IMR-90 (cell line): ENCODE results near the gene GAD2. TPM values are rescaled to one million over a fixed set of nuclear protein-coding genes. Genes with fewer than 3 reads are reported as not detected.

Source experiments
- ATAC-seq: fragments of 200-7000 bp; cut with Tn5 transposase; 2 replicates; pipeline ENCODE4 v1.9.1; 2020; ENCODE audit warnings: low read depth, mild to moderate bottlenecking, moderate library complexity
- BruUV-seq: library from RNA; stranded (reverse); fragments of 400-500 nt; replicated peaks from 2 replicates; lab custom pipeline; 2021; lab: Mats Ljungman, UMichigan
- CTCF ChIA-PET: fragments of 300-600 bp; formaldehyde crosslinking; extraction: SDS; loops from one replicate; lab custom pipeline; 2021; ENCODE audit warnings: antibody characterized with exemption; lab: Yijun Ruan, JAX
- POLR2A ChIA-PET: fragments of 300-600 bp; sonication (Branson Sonifier 250); formaldehyde crosslinking; loops from one replicate; lab custom pipeline; 2022; ENCODE audit warnings: antibody characterized with exemption; ENCODE audit not compliant: unreplicated experiment; lab: Charles Lee
- DNase-seq: peaks from one replicate; pipeline ENCODE4 v3.0.0; 2013
- H2AFZ ChIP-seq: replicated peaks from 2 replicates; pipeline ENCODE3; 2013; ENCODE audit warnings: low read length, mild to moderate bottlenecking; ENCODE audit not compliant: poor library complexity
- H2AK5ac ChIP-seq: 2 replicates; pipeline ENCODE4 v1.6.1; 2013; ENCODE audit warnings: low read depth, low read length, inconsistent platforms
- H2AK9ac ChIP-seq: replicated peaks from 2 replicates; pipeline ENCODE3; 2013; ENCODE audit warnings: mild to moderate bottlenecking, low read depth, low read length, moderate library complexity; ENCODE audit not compliant: poor library complexity
- H2BK120ac ChIP-seq: 2 replicates; pipeline ENCODE4 v1.6.1; 2013; ENCODE audit warnings: low read depth, low read length, inconsistent platforms
- H2BK15ac ChIP-seq: 3 replicates; pipeline ENCODE4 v1.6.1; 2013; ENCODE audit warnings: low read depth, low read length, inconsistent platforms
- H2BK20ac ChIP-seq: 2 replicates; pipeline ENCODE4 v1.6.1; 2013; ENCODE audit warnings: low read depth, mild to moderate bottlenecking, inconsistent platforms, low read length, moderate library complexity
- H2BK5ac ChIP-seq: 2 replicates; pipeline ENCODE4 v1.6.1; 2013; ENCODE audit warnings: mild to moderate bottlenecking, low read depth, low read length, inconsistent platforms; ENCODE audit not compliant: poor library complexity, severe bottlenecking
- H3K14ac ChIP-seq: replicated peaks from 2 replicates; pipeline ENCODE4 v1.6.1; 2013; ENCODE audit warnings: low read depth, low read length, inconsistent platforms
- H3K18ac ChIP-seq: 2 replicates; pipeline ENCODE4 v1.6.1; 2013; ENCODE audit warnings: low read depth, low read length, control low read depth
- H3K23ac ChIP-seq: 2 replicates; pipeline ENCODE4 v1.6.1; 2013; ENCODE audit warnings: low read depth, low read length, inconsistent platforms
- H3K27ac ChIP-seq: 2 replicates; pipeline ENCODE4 v1.5.1; 2013; ENCODE audit warnings: mild to moderate bottlenecking, control low read depth, low read length; ENCODE audit not compliant: insufficient read depth
- H3K27me3 ChIP-seq: 2 replicates; pipeline ENCODE4 v1.6.1; 2013; ENCODE audit warnings: low read length; ENCODE audit not compliant: control insufficient read depth, insufficient read depth
- H3K36me3 ChIP-seq: 2 replicates; pipeline ENCODE4 v1.6.1; 2013; ENCODE audit warnings: low read length, mixed read lengths; ENCODE audit not compliant: control insufficient read depth, insufficient read depth
- H3K4ac ChIP-seq: 2 replicates; pipeline ENCODE4 v1.6.1; 2013; ENCODE audit warnings: low read depth, low read length, inconsistent platforms
- H3K4me1 ChIP-seq: 2 replicates; pipeline ENCODE4 v1.6.1; 2013; ENCODE audit warnings: low read length, mixed read lengths; ENCODE audit not compliant: control insufficient read depth, insufficient read depth
- H3K4me2 ChIP-seq: 2 replicates; pipeline ENCODE4 v1.6.1; 2013; ENCODE audit warnings: low read depth, mild to moderate bottlenecking, control low read depth, low read length, moderate library complexity
- H3K4me3 ChIP-seq: 2 replicates; pipeline ENCODE4 v1.5.1; 2013; ENCODE audit warnings: low read depth, mild to moderate bottlenecking, control low read depth, low read length, moderate library complexity; ENCODE audit not compliant: insufficient read depth
- H3K56ac ChIP-seq: 2 replicates; pipeline ENCODE4 v1.6.1; 2013; ENCODE audit warnings: low read length, inconsistent platforms; ENCODE audit not compliant: insufficient read depth; ENCODE audit errors: extremely low read depth
- H3K79me1 ChIP-seq, 2 experiments: 2 replicates each; pipeline ENCODE4 v1.6.1; 2013; ENCODE audit warnings: low read length in 2 of 2, inconsistent platforms in 1 of 2, low read depth in 1 of 2
- H3K9ac ChIP-seq: 2 replicates; pipeline ENCODE4 v1.6.1; 2013; ENCODE audit warnings: low read depth, low read length, control low read depth
- H3K9me1 ChIP-seq: 2 replicates; pipeline ENCODE4 v1.6.1; 2013; ENCODE audit warnings: low read length, inconsistent platforms; ENCODE audit not compliant: insufficient read depth
- H3K9me3 ChIP-seq: 2 replicates; pipeline ENCODE4 v1.6.1; 2013; ENCODE audit warnings: low read length; ENCODE audit not compliant: control insufficient read depth, insufficient read depth
- H4K20me1 ChIP-seq: 2 replicates; pipeline ENCODE4 v1.6.1; 2013; ENCODE audit warnings: low read length, inconsistent platforms; ENCODE audit not compliant: insufficient read depth
- H4K5ac ChIP-seq: 2 replicates; pipeline ENCODE4 v1.6.1; 2013; ENCODE audit warnings: mild to moderate bottlenecking, low read depth, low read length, control low read depth
- H4K8ac ChIP-seq, 2 experiments: 2 replicates each; pipeline ENCODE4 v1.6.1; 2013; ENCODE audit warnings: low read depth in 2 of 2, low read length in 2 of 2, control low read depth in 1 of 2, inconsistent platforms in 1 of 2
- H4K91ac ChIP-seq: 2 replicates; pipeline ENCODE4 v1.6.1; 2013; ENCODE audit warnings: low read depth, low read length, inconsistent platforms; ENCODE audit not compliant: insufficient read depth
- BHLHE40 ChIP-seq: fragments of 150-350 bp; IDR thresholded peaks from 2 replicates; pipeline ENCODE4 v1.6.1; 2016; ENCODE audit warnings: mild to moderate bottlenecking, low read depth, low read length
- CEBPB ChIP-seq: IDR thresholded peaks from 2 replicates; pipeline ENCODE4 v1.6.1; 2012; ENCODE audit warnings: low read depth, low read length, improper control_type of control experiment
- CHD1 ChIP-seq: IDR thresholded peaks from 2 replicates; pipeline ENCODE4 v1.6.1; 2012; ENCODE audit warnings: low read depth, low read length, improper control_type of control experiment
- CTCF ChIP-seq: conservative IDR thresholded peaks from 2 replicates; pipeline ENCODE4 v1.5.1; 2012; ENCODE audit warnings: mild to moderate bottlenecking, low read depth, low read length, improper control_type of control experiment
- FOS ChIP-seq: fragments of 150-350 bp; IDR thresholded peaks from 2 replicates; pipeline ENCODE4 v1.6.1; 2016; ENCODE audit warnings: low read depth, low read length
- MAZ ChIP-seq: IDR thresholded peaks from 2 replicates; pipeline ENCODE4 v1.6.1; 2012; ENCODE audit warnings: low read depth, mild to moderate bottlenecking, low read length, improper control_type of control experiment, moderate library complexity, borderline replicate concordance
- MXI1 ChIP-seq: IDR thresholded peaks from 2 replicates; pipeline ENCODE4 v1.6.1; 2012; ENCODE audit warnings: low read depth, mild to moderate bottlenecking, low read length, moderate library complexity, borderline replicate concordance
- NFE2L2 ChIP-seq: fragments of 150-350 bp; IDR thresholded peaks from 2 replicates; pipeline ENCODE4 v1.6.1; 2016; ENCODE audit warnings: low read depth, mild to moderate bottlenecking, low read length
- POLR2A ChIP-seq: IDR thresholded peaks from 2 replicates; pipeline ENCODE4 v1.6.1; 2012; ENCODE audit warnings: mild to moderate bottlenecking, low read depth, low read length
- RAD21 ChIP-seq: IDR thresholded peaks from 2 replicates; pipeline ENCODE4 v1.6.1; 2012; ENCODE audit warnings: low read length, improper control_type of control experiment
- RCOR1 ChIP-seq: IDR thresholded peaks from 2 replicates; pipeline ENCODE4 v1.6.1; 2012; ENCODE audit warnings: mild to moderate bottlenecking, low read length, improper control_type of control experiment; ENCODE audit not compliant: insufficient replicate concordance
- RFX5 ChIP-seq: IDR thresholded peaks from 2 replicates; pipeline ENCODE4 v1.8.0; 2012; ENCODE audit warnings: low read depth, mild to moderate bottlenecking, low read length, moderate library complexity
- SMC3 ChIP-seq: fragments of 150-350 bp; IDR thresholded peaks from 2 replicates; pipeline ENCODE4 v1.6.1; 2016; ENCODE audit warnings: low read depth, mild to moderate bottlenecking, antibody characterized with exemption, low read length, moderate library complexity
- USF2 ChIP-seq: fragments of 150-350 bp; IDR thresholded peaks from 2 replicates; pipeline ENCODE4 v1.6.1; 2017; ENCODE audit warnings: mild to moderate bottlenecking, antibody characterized with exemption, low read length, low read depth
- WGBS, 2 experiments: methylation state at CpG; one replicate each; pipeline versions ENCODE4 v1.1.5 to v1.1.7; 2013; ENCODE audit warnings: missing lambda C conversion rate in 2 of 2; ENCODE audit not compliant: insufficient read length in 1 of 2; ENCODE audit errors: extremely low coverage in 2 of 2; 5-methylcytosine and 5-hydroxymethylcytosine counted together
- dilution Hi-C: fragments of 300-500 bp; cut with HindIII; formaldehyde crosslinking; loops from one replicate; pipeline ENCODE4 v1.14.3; 2018; ENCODE audit warnings: low sequenced_read_pairs; ENCODE audit not compliant: unreplicated experiment
- in situ Hi-C: fragments of 300-500 bp; cut with MboI; formaldehyde crosslinking; loops from 3 replicates; pipeline ENCODE4 v1.14.3; 2019; ENCODE audit warnings: low sequenced_read_pairs, inconsistent platforms, mixed read lengths
- intact Hi-C: fragments of 100-400 bp; cut with micrococcal nuclease; formaldehyde crosslinking; loops from 2 replicates; pipeline ENCODE4 v1.10.0; 2022
- polyA plus RNA-seq, 3 experiments: library from polyadenylated mRNA; depleted of rRNA; stranded (reverse); fragments of >200 nt; gene quantifications; 2 replicates each; pipeline ENCODE4 v1.2.3, GENCODE V29; 2012; ENCODE audit warnings: low replicate concordance in 1 of 3
- total RNA-seq: library from RNA; depleted of rRNA; stranded (reverse); fragments of >200 nt; gene quantifications from 2 replicates; pipeline ENCODE4 v1.2.3, GENCODE V29; 2012
- TF ChIP-seq, protein P1 (sequence below): fragments of 150-350 bp; IDR thresholded peaks from 2 replicates; pipeline ENCODE4 v1.6.1; 2016; ENCODE audit warnings: low read depth, mild to moderate bottlenecking, low read length, moderate library complexity, borderline replicate concordance

The GAD2 gene
- total and polyA plus RNA-seq, 2 of the 4 experiments (the other 2 are of a cell fraction) = not detected

GRCh38 chr10:26326851-26327250 is 110.3 kb downstream of the GAD2 start:
- Histone ChIP-seq H3K36me3 (no peaks in the 10 kb centered on the region), H3K4me2 (no peak overlapping the region), H3K27ac (no peak overlapping the region), H4K8ac (no peak overlapping the region), H2AFZ (no peak overlapping the region), H3K56ac (no peak overlapping the region), H3K18ac (no peak overlapping the region), H3K9me1 (no peaks in the 10 kb centered on the region), H4K91ac (no peak overlapping the region), H3K27me3 (no peaks in the 10 kb centered on the region), H3K9ac (no peak overlapping the region), H4K5ac (no peak overlapping the region), H4K20me1 (no peaks in the 10 kb centered on the region), H2AK9ac (no peak overlapping the region), H3K14ac (no peak overlapping the region), H2AK5ac (no peak overlapping the region), H3K4me1 (no peaks in the 10 kb centered on the region), H2BK20ac (no peak overlapping the region), H3K79me1 (no peaks in the 10 kb centered on the region), H3K4ac (no peak overlapping the region), H3K9me3 (peaks cover 6% of the 10 kb centered on the region), H3K4me3 (no peak overlapping the region), H3K23ac (no peak overlapping the region), H2BK15ac (no peak overlapping the region), H2BK120ac (no peak overlapping the region), H2BK5ac (no peak overlapping the region)
- intact Hi-C loops = no loop called here
- BruUV-seq = no TSS peak
- dilution Hi-C loops = no loop called here
- in situ Hi-C loops = no loop called here
- ChIA-PET CTCF (no interaction called here), POLR2A (no interaction called here)
- DNase-seq = no peak
- no peak for TF ChIP-seq NFE2L2
- TF ChIP-seq BHLHE40 = no peak
- no peak for TF ChIP-seq USF2
- TF ChIP-seq RCOR1 = no peak
- TF ChIP-seq, protein P1, sequence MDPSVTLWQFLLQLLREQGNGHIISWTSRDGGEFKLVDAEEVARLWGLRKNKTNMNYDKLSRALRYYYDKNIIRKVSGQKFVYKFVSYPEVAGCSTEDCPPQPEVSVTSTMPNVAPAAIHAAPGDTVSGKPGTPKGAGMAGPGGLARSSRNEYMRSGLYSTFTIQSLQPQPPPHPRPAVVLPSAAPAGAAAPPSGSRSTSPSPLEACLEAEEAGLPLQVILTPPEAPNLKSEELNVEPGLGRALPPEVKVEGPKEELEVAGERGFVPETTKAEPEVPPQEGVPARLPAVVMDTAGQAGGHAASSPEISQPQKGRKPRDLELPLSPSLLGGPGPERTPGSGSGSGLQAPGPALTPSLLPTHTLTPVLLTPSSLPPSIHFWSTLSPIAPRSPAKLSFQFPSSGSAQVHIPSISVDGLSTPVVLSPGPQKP = no peak
- no peak for TF ChIP-seq MXI1
- TF ChIP-seq MAZ = no peak
- no peak for TF ChIP-seq CEBPB
- no peak for TF ChIP-seq RAD21
- no peak for TF ChIP-seq POLR2A
- TF ChIP-seq FOS = no peak
- TF ChIP-seq CTCF = no peak
- no peak for TF ChIP-seq SMC3
- no peak for TF ChIP-seq CHD1
- TF ChIP-seq RFX5 = no peak
- ATAC-seq = no peak
- no CpG with 5 or more reads among the region's 3 CpGs for WGBS, 2 experiments
